PC-9 (cell line): ENCODE data around the gene PSMD12.

Source experiments
- CTCF ChIP-seq: fragments of 200-600 bp; sonication (generic); conservative IDR thresholded peaks from 2 replicates; pipeline ENCODE4 v1.6.1; 2017; ENCODE audit warnings: mixed run types, antibody characterized with exemption, mild to moderate bottlenecking, moderate library complexity
- EZH2 ChIP-seq: fragments of 200-600 bp; sonication (generic); IDR thresholded peaks from 2 replicates; pipeline ENCODE4 v1.8.0; 2017; ENCODE audit warnings: antibody characterized with exemption, low read depth

- TF ChIP-seq EZH2: no peak
- TF ChIP-seq CTCF: no peak
These were observed 36.7 kb upstream of the PSMD12 start for GRCh38 chr17:67403065-67403464.
